Prostate gland (tissue), 2 donors: ENCODE data around the gene MPL. TPM values are rescaled to one million over a fixed set of nuclear protein-coding genes. Genes with fewer than 3 reads are reported as not detected.
A peak's percentile ranks its signal among the peaks of the same experiment; 100 is the strongest.

Source experiments
- DNase-seq: peaks from one replicate; pipeline ENCODE4 v3.0.0-alpha.2; 2019; ENCODE audit warnings: low spot score
- H3K27ac ChIP-seq, 2 donors: fragments of 200-600 bp; sonication (generic); 2 replicates each; pipeline ENCODE4 v1.5.1; 2017 to 2019
- H3K27me3 ChIP-seq: fragments of 200-600 bp; sonication (generic); replicated peaks from 2 replicates; pipeline ENCODE4 v1.5.1; 2019; ENCODE audit not compliant: insufficient read depth
- H3K36me3 ChIP-seq, 2 donors: fragments of 200-600 bp; sonication (generic); 1 replicate in 1 of 2; 2 replicates in 1 of 2; pipeline versions ENCODE4 v1.5.1 to v1.8.1; 2017 to 2019
- H3K4me1 ChIP-seq: fragments of 200-600 bp; sonication (generic); replicated peaks from 2 replicates; pipeline ENCODE4 v1.5.1; 2019
- H3K4me3 ChIP-seq, 2 donors: fragments of 200-600 bp; sonication (generic); 2 replicates each; pipeline ENCODE4 v1.5.1; 2017 to 2019
- H3K9me3 ChIP-seq: fragments of 200-600 bp; sonication (generic); 2 replicates; pipeline ENCODE4 v1.5.1; 2017
- CTCF ChIP-seq, 4 experiments: fragments of 200-600 bp in 2 of 4; fragments of 450-650 bp in 2 of 4; sonication (generic) in 2 of 4; IDR thresholded peaks; 1 replicate in 3 of 4; 2 replicates in 1 of 4; pipeline ENCODE4 v1.5.1; 2016 to 2019; ENCODE audit warnings: antibody characterized with exemption in 4 of 4, mild to moderate bottlenecking in 2 of 4, moderate library complexity in 2 of 4
- POLR2A ChIP-seq: fragments of 450-650 bp; IDR thresholded peaks from one replicate; pipeline ENCODE4 v1.6.1; 2016; ENCODE audit warnings: antibody characterized with exemption, mild to moderate bottlenecking
- POLR2AphosphoS5 ChIP-seq: sonication (generic); formaldehyde crosslinking; IDR thresholded peaks from one replicate; pipeline ENCODE4 v1.6.1; 2017; ENCODE audit warnings: antibody characterized with exemption
- WGBS: methylation state at CpG from one replicate; pipeline ENCODE4 v1.1.5; 2018; 5-methylcytosine and 5-hydroxymethylcytosine counted together
- intact Hi-C: fragments of 100-400 bp; cut with DNase I; formaldehyde crosslinking; loops from one replicate; pipeline ENCODE4 v1.14.2; 2022
- total RNA-seq, 2 donors: library from RNA; depleted of rRNA; stranded (reverse); fragments of >200 nt; gene quantifications; one replicate each; pipeline ENCODE4 v1.1.0, GENCODE V29; 2016

MPL gene
- total RNA-seq, 2 donors from 2014 or later = not detected

- Histone ChIP-seq H3K9me3 (no peaks in the 10 kb centered on the region), H3K36me3 (no peaks in the 10 kb centered on the region), H3K4me3 (peak overlapping the region; percentile 45 to 52), H3K27ac (peak overlapping the region; percentile 96 to 97), H3K4me1 (no peaks in the 10 kb centered on the region), H3K27me3 (no peaks in the 10 kb centered on the region)
- no peak for TF ChIP-seq CTCF (IDR thresholded peaks at IDR 0.05)
- TF ChIP-seq POLR2AphosphoS5 = no peak
- no peak for TF ChIP-seq POLR2A
- no peak for DNase-seq
- intact Hi-C loops = loop anchor here (2.0 kb wide), 1 partner anchor 52 kb away; no protein-coding TSS in a partner anchor
- 38% methylated on average over 22 of the region's 22 CpGs for WGBS
Observed at GRCh38 chr1:43348343-43348808, 10.8 kb downstream of the MPL start.

- peak overlapping the region; percentile 45 to 52 for H3K4me3 ChIP-seq
- TF ChIP-seq POLR2AphosphoS5 (peak; percentile 74), CTCF (IDR thresholded peaks at IDR 0.05) (peak in 1 of 4 experiments; percentile 11), POLR2A (peak; percentile 74)
- no peaks in the 10 kb centered on the region for H3K9me3 ChIP-seq
- no peaks in the 10 kb centered on the region for H3K27me3 ChIP-seq
- 24% methylated on average over 43 of the region's 72 CpGs for WGBS
- no peaks in the 10 kb centered on the region for H3K4me1 ChIP-seq
- peak; percentile 87 for DNase-seq
- no peaks in the 10 kb centered on the region for H3K36me3 ChIP-seq
- peak overlapping the region; percentile 96 to 97 for H3K27ac ChIP-seq
- intact Hi-C loops = loop anchor here (2.0 kb wide), 1 partner anchor 52 kb away; no protein-coding TSS in a partner anchor
Observed at GRCh38 chr1:43348809-43349593, 11.4 kb downstream of the MPL start.

GRCh38 chr1:43349594-43350306 lies 12.1 kb downstream of the MPL start:
- peak; percentile 68 for DNase-seq
- Histone ChIP-seq H3K9me3 (no peaks in the 10 kb centered on the region), H3K4me1 (no peaks in the 10 kb centered on the region), H3K36me3 (no peaks in the 10 kb centered on the region), H3K27ac (peak overlapping the region; percentile 96 to 97), H3K27me3 (no peaks in the 10 kb centered on the region), H3K4me3 (peak overlapping the region; percentile 45 to 52)
- intact Hi-C loops = loop anchor here (2.0 kb wide), 1 partner anchor 53 kb away; no protein-coding TSS in a partner anchor
- TF ChIP-seq POLR2AphosphoS5 = peak; percentile 61
- no peak for TF ChIP-seq POLR2A
- TF ChIP-seq CTCF (IDR thresholded peaks at IDR 0.05) = no peak
- 22% methylated on average over 11 of the region's 11 CpGs for WGBS

GRCh38 chr1:43350976-43351375 lies 13.4 kb downstream of the MPL start:
- intact Hi-C loops = no loop called here
- H3K4me1 ChIP-seq = no peaks in the 10 kb centered on the region
- WGBS = 90% methylated on average over 1 of the region's 1 CpG
- no peaks in the 10 kb centered on the region for H3K9me3 ChIP-seq
- peak overlapping the region in 1 of 2 donors; percentile 97 for H3K27ac ChIP-seq
- H3K27me3 ChIP-seq = no peaks in the 10 kb centered on the region
- no peak for DNase-seq
- no peaks in the 10 kb centered on the region for H3K36me3 ChIP-seq
- H3K4me3 ChIP-seq = no peak overlapping the region
- TF ChIP-seq POLR2A (no peak), CTCF (IDR thresholded peaks at IDR 0.05) (no peak), POLR2AphosphoS5 (no peak)
